Neuronal stem cell (in vitro differentiated cells): ENCODE measurements around the gene MYZAP.

ENCODE experiments used
- DNase-seq: peaks from one replicate; pipeline ENCODE4 v3.0.0-alpha.2; 2013; ENCODE audit warnings: low spot score
- H2AFZ ChIP-seq: one replicate; pipeline ENCODE4 v1.6.1; 2013; ENCODE audit warnings: mild to moderate bottlenecking, low read length, inconsistent platforms
- H2AK5ac ChIP-seq: 2 replicates; pipeline ENCODE4 v1.6.1; 2013; ENCODE audit warnings: low read depth, mild to moderate bottlenecking, inconsistent platforms, low read length, moderate library complexity, mixed read lengths
- H2BK120ac ChIP-seq: 2 replicates; pipeline ENCODE4 v1.6.1; 2013; ENCODE audit warnings: low read depth, mild to moderate bottlenecking, inconsistent platforms, low read length, moderate library complexity, mixed read lengths
- H2BK12ac ChIP-seq: one replicate; pipeline ENCODE4 v1.6.1; 2013; ENCODE audit warnings: low read length, inconsistent platforms
- H2BK15ac ChIP-seq: 2 replicates; pipeline ENCODE4 v1.6.1; 2013; ENCODE audit warnings: mild to moderate bottlenecking, low read length, inconsistent platforms, mixed read lengths
- H2BK5ac ChIP-seq: one replicate; pipeline ENCODE4 v1.6.1; 2013; ENCODE audit warnings: inconsistent platforms, mild to moderate bottlenecking, low read length, moderate library complexity
- H3K14ac ChIP-seq: one replicate; pipeline ENCODE4 v1.6.1; 2013; ENCODE audit warnings: low read length, inconsistent platforms
- H3K18ac ChIP-seq: 2 replicates; pipeline ENCODE4 v1.6.1; 2013; ENCODE audit warnings: low read length, inconsistent platforms
- H3K23ac ChIP-seq: 2 replicates; pipeline ENCODE4 v1.6.1; 2013; ENCODE audit warnings: low read depth, mild to moderate bottlenecking, mixed read lengths, low read length, inconsistent platforms; ENCODE audit not compliant: poor library complexity
- H3K27ac ChIP-seq: replicated peaks from 3 replicates; pipeline ENCODE4 v1.5.1; 2013; ENCODE audit warnings: low read length, inconsistent platforms
- H3K27me3 ChIP-seq, 3 experiments: 2 replicates each; pipeline ENCODE4 v1.6.1; 2013; ENCODE audit warnings: low read length in 3 of 3, mild to moderate bottlenecking in 2 of 3, inconsistent platforms in 1 of 3, low read depth in 1 of 3, mixed read lengths in 1 of 3, moderate library complexity in 1 of 3; ENCODE audit not compliant: control insufficient read depth in 3 of 3, insufficient read depth in 3 of 3
- H3K36me3 ChIP-seq, 2 donors: replicated peaks in 1 of 2; 2 replicates each; pipeline ENCODE4 v1.6.1; 2013; ENCODE audit warnings: low read length in 2 of 2; ENCODE audit not compliant: control insufficient read depth in 2 of 2, insufficient read depth in 2 of 2
- H3K4ac ChIP-seq: 2 replicates; pipeline ENCODE4 v1.6.1; 2013; ENCODE audit warnings: inconsistent platforms, mild to moderate bottlenecking, low read length, moderate library complexity
- H3K4me1 ChIP-seq, 2 donors: 1 replicate in 1 of 2; 2 replicates in 1 of 2; pipeline ENCODE4 v1.6.1; 2013; ENCODE audit warnings: low read length in 2 of 2, low read depth in 1 of 2; ENCODE audit not compliant: control insufficient read depth in 2 of 2, insufficient read depth in 1 of 2
- H3K4me2 ChIP-seq: one replicate; pipeline ENCODE4 v1.6.1; 2013; ENCODE audit warnings: mild to moderate bottlenecking, low read length, inconsistent platforms; ENCODE audit not compliant: insufficient read depth, poor library complexity, severe bottlenecking
- H3K4me3 ChIP-seq, 2 donors: 2 replicates each; pipeline ENCODE4 v1.5.1; 2013; ENCODE audit warnings: low read length in 2 of 2, mild to moderate bottlenecking in 2 of 2, inconsistent platforms in 1 of 2, moderate library complexity in 1 of 2
- H3K79me1 ChIP-seq: one replicate; pipeline ENCODE4 v1.6.1; 2013; ENCODE audit warnings: low read depth, mild to moderate bottlenecking, inconsistent platforms, low read length, moderate library complexity
- H3K9ac ChIP-seq: one replicate; pipeline ENCODE4 v1.6.1; 2013; ENCODE audit warnings: mild to moderate bottlenecking, low read depth, low read length, inconsistent platforms; ENCODE audit not compliant: poor library complexity
- H3K9me3 ChIP-seq, 2 donors: replicated peaks in 1 of 2; 2 replicates each; pipeline versions ENCODE3 to v1.6.1; 2013; ENCODE audit warnings: low read length in 2 of 2, mild to moderate bottlenecking in 2 of 2, inconsistent platforms in 1 of 2, low read depth in 1 of 2, mixed read lengths in 1 of 2, moderate library complexity in 1 of 2; ENCODE audit not compliant: control insufficient read depth in 2 of 2, insufficient read depth in 1 of 2
- H4K8ac ChIP-seq: one replicate; pipeline ENCODE4 v1.6.1; 2013; ENCODE audit warnings: low read depth, mild to moderate bottlenecking, inconsistent platforms, low read length, moderate library complexity
- H4K91ac ChIP-seq: one replicate; pipeline ENCODE4 v1.6.1; 2013; ENCODE audit warnings: low read length, low read depth, mild to moderate bottlenecking, inconsistent platforms; ENCODE audit not compliant: poor library complexity
- WGBS, 2 donors: extraction: QIAGEN DNeasy Blood & Tissue Kit; methylation state at CpG; one replicate each; pipeline ENCODE4 v1.1.7; 2013; ENCODE audit warnings: missing lambda C conversion rate in 2 of 2, mixed read lengths in 1 of 2; ENCODE audit not compliant: insufficient read length in 2 of 2, insufficient replicate concordance in 1 of 2; ENCODE audit errors: extremely low coverage in 2 of 2; 5-methylcytosine and 5-hydroxymethylcytosine counted together

MYZAP gene

DNA sequence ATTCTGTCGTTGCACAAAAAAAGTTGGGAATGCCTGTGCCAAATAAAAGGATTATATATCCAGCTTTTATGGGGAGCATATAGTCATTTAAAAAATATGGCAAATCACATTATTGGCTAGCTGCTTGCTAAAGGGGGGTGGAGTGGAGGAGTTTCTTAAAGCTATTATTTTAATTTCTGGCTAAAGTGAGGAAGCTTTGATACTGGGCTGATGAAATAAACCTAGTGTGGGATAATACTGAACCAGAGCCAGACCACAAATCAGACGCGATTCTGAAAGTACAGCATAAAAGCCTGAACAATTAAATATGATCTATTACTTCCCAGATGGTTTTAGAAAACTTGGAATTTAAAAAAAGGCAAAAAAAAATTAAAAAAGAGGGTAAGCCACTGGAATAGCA, 129.2 kb downstream of the MYZAP start:
- no peak overlapping the region for H2AK5ac ChIP-seq
- no peak overlapping the region for H4K91ac ChIP-seq
- no peak overlapping the region for H3K9ac ChIP-seq
- H3K36me3 ChIP-seq: peaks cover 0 to 24% of the 10 kb centered on the region in 2 donors
- H3K4me1 ChIP-seq: no peaks in the 10 kb centered on the region
- no peak overlapping the region for H3K4ac ChIP-seq
- H2AFZ ChIP-seq: no peak overlapping the region
- DNase-seq: no peak
- H3K9me3 ChIP-seq: no peaks in the 10 kb centered on the region
- H2BK120ac ChIP-seq: no peak overlapping the region
- no peak overlapping the region for H3K4me3 ChIP-seq
- no peak overlapping the region for H4K8ac ChIP-seq
- H3K23ac ChIP-seq: no peak overlapping the region
- no peak overlapping the region for H3K18ac ChIP-seq
- H3K27ac ChIP-seq: no peak overlapping the region
- WGBS, 2 donors: no CpG with 5 or more reads among the region's 3 CpGs
- H3K79me1 ChIP-seq: no peaks in the 10 kb centered on the region
- no peak overlapping the region for H3K14ac ChIP-seq
- H2BK12ac ChIP-seq: no peak overlapping the region
- no peaks in the 10 kb centered on the region for H3K27me3 ChIP-seq
- H2BK15ac ChIP-seq: no peak overlapping the region
- H2BK5ac ChIP-seq: no peak overlapping the region
- no peak overlapping the region for H3K4me2 ChIP-seq

- Histone ChIP-seq H2BK12ac (no peak overlapping the region), H3K4me3 (no peak overlapping the region), H3K23ac (no peak overlapping the region), H3K79me1 (no peaks in the 10 kb centered on the region), H2AFZ (no peak overlapping the region), H3K9me3 (no peaks in the 10 kb centered on the region), H4K91ac (no peak overlapping the region), H4K8ac (no peak overlapping the region), H2BK15ac (no peak overlapping the region), H3K14ac (no peak overlapping the region), H3K4me1 (no peaks in the 10 kb centered on the region), H3K4ac (no peak overlapping the region), H3K36me3 (no peaks in the 10 kb centered on the region), H3K18ac (no peak overlapping the region), H3K27me3 (no peaks in the 10 kb centered on the region), H2AK5ac (no peak overlapping the region), H3K27ac (no peak overlapping the region), H2BK5ac (no peak overlapping the region), H3K4me2 (no peak overlapping the region), H2BK120ac (no peak overlapping the region), H3K9ac (no peak overlapping the region)
- DNase-seq: no peak
- WGBS, 2 donors: no CpG with 5 or more reads among the region's 3 CpGs
These were observed 134.7 kb downstream of the MYZAP start for GRCh38 chr15:57726411-57726810.

GRCh38 chr15:57727031-57727430, 135.3 kb downstream of the MYZAP start:
- Histone ChIP-seq H2BK15ac (no peak overlapping the region), H3K27ac (no peak overlapping the region), H3K4me1 (peaks cover 0 to 1% of the 10 kb centered on the region in 2 donors), H3K4me2 (no peak overlapping the region), H3K4me3 (no peak overlapping the region), H4K91ac (no peak overlapping the region), H3K18ac (no peak overlapping the region), H2BK12ac (no peak overlapping the region), H3K79me1 (no peaks in the 10 kb centered on the region), H3K9ac (no peak overlapping the region), H3K23ac (no peak overlapping the region), H2AFZ (no peak overlapping the region), H2BK5ac (no peak overlapping the region), H3K9me3 (no peaks in the 10 kb centered on the region), H4K8ac (no peak overlapping the region), H3K14ac (no peak overlapping the region), H2AK5ac (no peak overlapping the region), H2BK120ac (no peak overlapping the region), H3K4ac (no peak overlapping the region), H3K27me3 (no peaks in the 10 kb centered on the region), H3K36me3 (no peaks in the 10 kb centered on the region)
- WGBS, 2 donors: no CpG with 5 or more reads among the region's 6 CpGs
- DNase-seq: no peak

DNA sequence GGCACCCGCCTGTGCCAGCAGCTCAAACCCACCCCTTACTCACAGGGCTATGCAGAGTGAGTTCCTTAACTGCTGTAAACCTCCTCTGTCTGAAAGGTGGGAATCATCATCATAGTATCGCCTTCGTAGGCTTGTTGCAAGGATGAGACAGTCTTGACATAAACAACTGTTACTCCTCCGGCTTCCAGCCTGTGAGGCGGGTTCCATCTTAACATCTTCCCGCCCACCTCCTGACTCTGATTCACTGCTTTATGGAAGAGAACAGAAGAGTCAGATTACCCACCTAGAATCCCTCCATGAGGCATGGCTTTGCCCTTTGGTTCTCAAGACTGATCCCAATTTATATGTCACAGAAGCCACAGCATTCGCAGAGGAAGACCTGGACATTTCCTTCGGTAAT, 136.7 kb downstream of the MYZAP start:
- Histone ChIP-seq H3K27ac (no peak overlapping the region), H3K14ac (no peak overlapping the region), H3K4me3 (no peak overlapping the region), H3K9me3 (no peaks in the 10 kb centered on the region), H2AK5ac (no peak overlapping the region), H3K79me1 (no peaks in the 10 kb centered on the region), H3K36me3 (no peaks in the 10 kb centered on the region), H3K18ac (no peak overlapping the region), H2AFZ (no peak overlapping the region), H3K4me1 (peaks cover 0 to 1% of the 10 kb centered on the region in 2 donors), H3K4me2 (no peak overlapping the region), H3K9ac (no peak overlapping the region), H2BK15ac (no peak overlapping the region), H4K8ac (no peak overlapping the region), H2BK12ac (no peak overlapping the region), H4K91ac (no peak overlapping the region), H3K23ac (no peak overlapping the region), H3K4ac (no peak overlapping the region), H2BK5ac (no peak overlapping the region), H2BK120ac (no peak overlapping the region), H3K27me3 (no peaks in the 10 kb centered on the region)
- no CpG with 5 or more reads among the region's 8 CpGs for WGBS, 2 donors
- no peak for DNase-seq
